ENCODE data around the gene PPARGC1A.

PPARGC1A gene

GRCh38 chr4:23763559-23763958 lies 126.3 kb downstream of the PPARGC1A start:
- no peak for TF ChIP-seq CTCF (IDR thresholded peaks at IDR 0.05; ENCODE audit: control insufficient read depth, extremely low read depth, insufficient read depth)
- H3K4me3 ChIP-seq (ENCODE audit: low read depth, low read length): no peak overlapping the region

GRCh38 chr4:23762551-23762950 lies 127.3 kb downstream of the PPARGC1A start:
- no peak for DNase-seq (ENCODE audit: low read depth)
- no peak for TF ChIP-seq CTCF (IDR thresholded peaks at IDR 0.05; ENCODE audit: control insufficient read depth, extremely low read depth, insufficient read depth)
- H3K4me3 ChIP-seq (ENCODE audit: low read depth, low read length): no peak overlapping the region

More at GRCh38 chr4:23763559-23763958, 126.3 kb downstream of the PPARGC1A start:
- DNase-seq (ENCODE audit: low read depth): no peak

- no peak for DNase-seq (ENCODE audit: low read depth)
- TF ChIP-seq CTCF (IDR thresholded peaks at IDR 0.05; ENCODE audit: control insufficient read depth, extremely low read depth, insufficient read depth): no peak
- H3K4me3 ChIP-seq (ENCODE audit: low read depth, low read length): no peak overlapping the region
Measured at GRCh38 chr4:23759066-23759465, 130.8 kb downstream of the PPARGC1A start.

GRCh38 chr4:23754688-23755087 lies 135.2 kb downstream of the PPARGC1A start:
- DNase-seq (ENCODE audit: low read depth): no peak
- no peak overlapping the region for H3K4me3 ChIP-seq (ENCODE audit: low read depth, low read length)
- no peak for TF ChIP-seq CTCF (IDR thresholded peaks at IDR 0.05; ENCODE audit: control insufficient read depth, extremely low read depth, insufficient read depth)

- no peak for TF ChIP-seq CTCF (IDR thresholded peaks at IDR 0.05; ENCODE audit: control insufficient read depth, extremely low read depth, insufficient read depth)
- no peak overlapping the region for H3K4me3 ChIP-seq (ENCODE audit: low read depth, low read length)
- no peak for DNase-seq (ENCODE audit: low read depth)
Measured at GRCh38 chr4:23750125-23750524, 139.7 kb downstream of the PPARGC1A start.

GRCh38 chr4:23747281-23747735 lies 142.5 kb downstream of the PPARGC1A start:
- no peak for TF ChIP-seq CTCF (IDR thresholded peaks at IDR 0.05; ENCODE audit: control insufficient read depth, extremely low read depth, insufficient read depth)
- no peak overlapping the region for H3K4me3 ChIP-seq (ENCODE audit: low read depth, low read length)
- no peak for DNase-seq (ENCODE audit: low read depth)

GRCh38 chr4:23746672-23747071 lies 143.2 kb downstream of the PPARGC1A start:
- DNase-seq (ENCODE audit: low read depth): no peak
- H3K4me3 ChIP-seq (ENCODE audit: low read depth, low read length): no peak overlapping the region
- no peak for TF ChIP-seq CTCF (IDR thresholded peaks at IDR 0.05; ENCODE audit: control insufficient read depth, extremely low read depth, insufficient read depth)

All from LNCaP clone FGC (cell line).